ENCODE data around the gene MEI1. TPM values are rescaled to one million over a fixed set of nuclear protein-coding genes. Genes with fewer than 3 reads are reported as not detected.
"Not testable (repeated sequence)": the region's sequence is repeated elsewhere in the genome, so short reads cannot be mapped to it uniquely, and the experiment has no call there.

MEI1 gene
- total RNA-seq, 2 experiments from 2014 or later: 27.7 to 28.4 TPM

- CTCF ChIA-PET: interaction anchor here (1.2 to 4.1 kb wide), 4 partner anchors 14 to 69 kb away, joined by 4 to 18 read pairs (median 6); partner anchors contain the start of genes CCDC134 and MEI1
- Mint-ChIP-seq H3K9me3 (no peaks in the 10 kb centered on the region), H3K27ac (no peak overlapping the region), H3K4me1 (ENCODE audit: low read depth) (no peaks in the 10 kb centered on the region), H3K4me3 (no peak overlapping the region), H3K36me3 (ENCODE audit: low read depth) (no peaks in the 10 kb centered on the region), H3K27me3 (no peaks in the 10 kb centered on the region)
- DNase-seq: no peak
- TF ChIP-seq CTCF (IDR thresholded peaks at IDR 0.05): no peak
- no peak for ATAC-seq
- intact Hi-C loops (cut with micrococcal nuclease): no loop called here
- POLR2A ChIA-PET: interaction anchor here (0.7 kb wide), 1 partner anchor 33 kb away, joined by 3 read pairs; the partner anchor contains the start of gene MEI1
Measured at GRCh38 chr22:41732096-41732772, 32.9 kb downstream of the MEI1 start.

GRCh38 chr22:41733241-41733640 lies 33.9 kb downstream of the MEI1 start:
- CTCF ChIA-PET: interaction anchor here (2.7 to 4.1 kb wide), 2 partner anchors 14 to 35 kb away, joined by 6 to 18 read pairs; partner anchors contain the start of gene MEI1
- not testable (repeated sequence) for H3K9me3 Mint-ChIP-seq

GRCh38 chr22:41739576-41739975 lies 40.3 kb downstream of the MEI1 start:
- Mint-ChIP-seq H3K9me3 (no peaks in the 10 kb centered on the region), H3K36me3 (ENCODE audit: low read depth) (no peaks in the 10 kb centered on the region), H3K27ac (no peak overlapping the region), H3K4me3 (no peak overlapping the region), H3K4me1 (ENCODE audit: low read depth) (peaks cover 4% of the 10 kb centered on the region), H3K27me3 (no peaks in the 10 kb centered on the region)
- no peak for ATAC-seq
- POLR2A ChIA-PET: no interaction called here
- DNase-seq: no peak
- no peak for TF ChIP-seq CTCF (IDR thresholded peaks at IDR 0.05)
- intact Hi-C loops (cut with micrococcal nuclease): no loop called here
- CTCF ChIA-PET: interaction anchor here (1.3 kb wide), 2 partner anchors 33 to 43 kb away, joined by 3 to 5 read pairs; no protein-coding TSS in a partner anchor

More at GRCh38 chr22:41733241-41733640, 33.9 kb downstream of the MEI1 start:
- H3K4me3 Mint-ChIP-seq; H3K27me3 Mint-ChIP-seq; H3K36me3 Mint-ChIP-seq (ENCODE audit: low read depth); POLR2A ChIA-PET; intact Hi-C loops (cut with micrococcal nuclease); DNase-seq; H3K4me1 Mint-ChIP-seq (ENCODE audit: low read depth); ATAC-seq; H3K27ac Mint-ChIP-seq: not testable (repeated sequence)

- intact Hi-C loops (cut with micrococcal nuclease): no loop called here
- no peak for ATAC-seq
- POLR2A ChIA-PET: no interaction called here
- H3K9me3 Mint-ChIP-seq: no peaks in the 10 kb centered on the region
- H3K4me3 Mint-ChIP-seq: no peak overlapping the region
- no peaks in the 10 kb centered on the region for H3K27me3 Mint-ChIP-seq
- no peak for TF ChIP-seq CTCF (IDR thresholded peaks at IDR 0.05)
- no peak overlapping the region for H3K27ac Mint-ChIP-seq
- CTCF ChIA-PET: interaction anchor here (2.6 kb wide), 1 partner anchor 46 kb away, joined by 6 read pairs; no protein-coding TSS in a partner anchor
- no peak for DNase-seq
- H3K36me3 Mint-ChIP-seq (ENCODE audit: low read depth): no peaks in the 10 kb centered on the region
- peaks cover 9% of the 10 kb centered on the region for H3K4me1 Mint-ChIP-seq (ENCODE audit: low read depth)
Measured at GRCh38 chr22:41742918-41743317, 43.6 kb downstream of the MEI1 start.

GRCh38 chr22:41745968-41746367 lies 46.7 kb downstream of the MEI1 start:
- ChIA-PET POLR2A (interaction anchor here (0.9 kb wide), 1 partner anchor 52 kb away, joined by 3 read pairs; no protein-coding TSS in a partner anchor), CTCF (interaction anchor here (1.1 to 4.3 kb wide), 23 partner anchors 10 to 198 kb away, joined by 3 to 32 read pairs (median 7); partner anchors contain the start of genes CCDC134 and MEI1)
- H3K36me3 Mint-ChIP-seq (ENCODE audit: low read depth): no peaks in the 10 kb centered on the region
- intact Hi-C loops (cut with micrococcal nuclease): no loop called here
- TF ChIP-seq CTCF (IDR thresholded peaks at IDR 0.05): no peak
- H3K4me3 Mint-ChIP-seq: no peak overlapping the region
- no peak overlapping the region for H3K27ac Mint-ChIP-seq
- no peaks in the 10 kb centered on the region for H3K9me3 Mint-ChIP-seq
- ATAC-seq: no peak
- peaks cover 4% of the 10 kb centered on the region for H3K27me3 Mint-ChIP-seq
- peaks cover 6% of the 10 kb centered on the region for H3K4me1 Mint-ChIP-seq (ENCODE audit: low read depth)
- DNase-seq: no peak

Measured in activated CD8-positive, alpha-beta T cell treated with anti-CD3 and anti-CD28 coated beads for 36 hours (primary cell).